Effector CD8-positive, alpha-beta T cell (primary cell): ENCODE data around the gene PGA4.
A peak's percentile ranks its signal among the peaks of the same experiment; 100 is the strongest.
"Not testable (repeated sequence)": the region's sequence is repeated elsewhere in the genome, so short reads cannot be mapped to it uniquely, and the experiment has no call there.

ENCODE experiments used
- DNase-seq: peaks from one replicate; lab custom pipeline; 2025; lab: John Stamatoyannopoulos, UW
- total RNA-seq, 4 experiments: gene quantifications; one replicate each; lab custom pipeline; 2026; lab: John Stamatoyannopoulos, UW

PGA4 gene
- total RNA-seq, result 0 reads per million in 4 experiments

- DNase-seq, result not testable (repeated sequence)
Observed at GRCh38 chr11:61222047-61222446, at the start of gene PGA4. PGA4 (plus strand) TSS chr11:61222347; CDS start chr11:61222401, 54 bp downstream.

GRCh38 chr11:61172356-61172755 lies 49.8 kb upstream of the PGA4 start:
- DNase-seq, result no peak

- DNase-seq, result no peak
Observed at GRCh38 chr11:61172888-61173287, 49.3 kb upstream of the PGA4 start.

- DNase-seq, result no peak
Observed at GRCh38 chr11:61173456-61173855, 48.7 kb upstream of the PGA4 start.

GRCh38 chr11:61174273-61174672 lies 47.9 kb upstream of the PGA4 start:
- DNase-seq, result no peak

GRCh38 chr11:61174949-61175348 lies 47.2 kb upstream of the PGA4 start:
- no peak for DNase-seq

GRCh38 chr11:61176446-61176845 lies 45.7 kb upstream of the PGA4 start:
- no peak for DNase-seq

- DNase-seq, result not testable (repeated sequence)
Observed at GRCh38 chr11:61180205-61180604, 41.9 kb upstream of the PGA4 start.

GRCh38 chr11:61181489-61181888 lies 40.7 kb upstream of the PGA4 start:
- no peak for DNase-seq

GRCh38 chr11:61183645-61184044 lies 38.5 kb upstream of the PGA4 start:
- no peak for DNase-seq

GRCh38 chr11:61186504-61186903 lies 35.6 kb upstream of the PGA4 start:
- DNase-seq, result no peak

- DNase-seq, result peak; percentile 74
Observed at GRCh38 chr11:61187505-61188130, 34.5 kb upstream of the PGA4 start.

- DNase-seq, result no peak
Observed at GRCh38 chr11:61189933-61190332, 32.2 kb upstream of the PGA4 start.

- DNase-seq, result no peak
Observed at GRCh38 chr11:61193596-61193995, 28.6 kb upstream of the PGA4 start.

- no peak for DNase-seq
Observed at GRCh38 chr11:61194169-61194671, 27.9 kb upstream of the PGA4 start.

GRCh38 chr11:61194981-61195695 lies 27.0 kb upstream of the PGA4 start:
- DNase-seq, result no peak

GRCh38 chr11:61195719-61196118 lies 26.4 kb upstream of the PGA4 start:
- no peak for DNase-seq

GRCh38 chr11:61198361-61198760 lies 23.8 kb upstream of the PGA4 start:
- no peak for DNase-seq

GRCh38 chr11:61198948-61199523 lies 23.1 kb upstream of the PGA4 start:
- DNase-seq, result no peak

- DNase-seq, result no peak
Observed at GRCh38 chr11:61201476-61201875, 20.7 kb upstream of the PGA4 start.

GRCh38 chr11:61202950-61203746 lies 19.0 kb upstream of the PGA4 start, which contains the start of gene PGA3:
PGA3 (plus strand) TSS chr11:61203515; CDS start chr11:61203565, 50 bp downstream.
- not testable (repeated sequence) for DNase-seq

- not testable (repeated sequence) for DNase-seq
Observed at GRCh38 chr11:61203873-61204272, 18.3 kb upstream of the PGA4 start.
